H1 (cell line): ENCODE results near the gene CNTD1. TPM values are rescaled to one million over a fixed set of nuclear protein-coding genes. Genes with fewer than 3 reads are reported as not detected.

ENCODE experiments used
- CTCF ChIA-PET: fragments of 300-600 bp; sonication (Branson Sonifier 250); formaldehyde crosslinking; loops from one replicate; lab custom pipeline; 2021; ENCODE audit not compliant: partially characterized antibody; lab: Charles Lee
- POLR2A ChIA-PET: fragments of 300-600 bp; sonication (Branson Sonifier 250); formaldehyde crosslinking; loops from one replicate; lab custom pipeline; 2021; ENCODE audit warnings: inconsistent platforms; ENCODE audit not compliant: partially characterized antibody; lab: Charles Lee
- DNase-seq, 2 experiments: peaks; one replicate each; pipeline versions ENCODE4 v3.0.0 to v3.0.0-alpha.2; 2010 to 2022; ENCODE audit warnings: low spot score in 2 of 2, low read depth in 1 of 2, mixed read lengths in 1 of 2
- FAIRE-seq: peaks from 2 replicates; lab custom pipeline; 2011; peaks lifted over from hg19 to GRCh38; lab: Jason Lieb, UNC
- H2AFZ ChIP-seq: 2 replicates; pipeline ENCODE4 v1.8.1; 2012; ENCODE audit warnings: low read length, inconsistent platforms
- H2AK5ac ChIP-seq: 2 replicates; pipeline ENCODE4 v1.6.1; 2013; ENCODE audit warnings: low read depth, low read length
- H2BK120ac ChIP-seq: replicated peaks from 2 replicates; pipeline ENCODE3; 2013; ENCODE audit warnings: low read depth, low read length, inconsistent platforms
- H2BK12ac ChIP-seq: 2 replicates; pipeline ENCODE4 v1.6.1; 2013; ENCODE audit warnings: low read depth, low read length
- H2BK15ac ChIP-seq: 2 replicates; pipeline ENCODE4 v1.6.1; 2013; ENCODE audit warnings: low read length
- H2BK20ac ChIP-seq: 2 replicates; pipeline ENCODE4 v1.6.1; 2013; ENCODE audit warnings: low read length
- H2BK5ac ChIP-seq: 2 replicates; pipeline ENCODE4 v1.6.1; 2013; ENCODE audit warnings: low read depth, low read length
- H3K14ac ChIP-seq: 2 replicates; pipeline ENCODE4 v1.6.1; 2013; ENCODE audit warnings: inconsistent platforms; ENCODE audit not compliant: insufficient read length
- H3K18ac ChIP-seq: 2 replicates; pipeline ENCODE4 v1.6.1; 2013; ENCODE audit warnings: low read length; ENCODE audit errors: extremely low read depth
- H3K23ac ChIP-seq: 2 replicates; pipeline ENCODE4 v1.6.1; 2013; ENCODE audit warnings: inconsistent platforms; ENCODE audit not compliant: insufficient read length
- H3K23me2 ChIP-seq: 2 replicates; pipeline ENCODE4 v1.6.1; 2013; ENCODE audit warnings: low read depth, low read length
- H3K27ac ChIP-seq: 2 replicates; pipeline ENCODE4 v1.6.1; 2011; ENCODE audit warnings: low read depth, low read length, inconsistent platforms
- H3K27me3 ChIP-seq, 4 experiments: replicated peaks in 1 of 4; 1 replicate in 1 of 4; 2 replicates in 3 of 4; pipeline versions ENCODE4 v1.6.1 to v1.8.1; 2011 to 2013; ENCODE audit warnings: low read length in 3 of 4, mild to moderate bottlenecking in 3 of 4, inconsistent platforms in 2 of 4, mixed read lengths in 2 of 4, moderate library complexity in 1 of 4; ENCODE audit not compliant: control insufficient read depth in 3 of 4, insufficient read depth in 3 of 4; ENCODE audit errors: extremely low read depth in 1 of 4
- H3K36me3 ChIP-seq, 4 experiments: 2 replicates each; pipeline versions ENCODE4 v1.6.1 to v1.8.1; 2011 to 2013; ENCODE audit warnings: mild to moderate bottlenecking in 4 of 4, low read length in 3 of 4, moderate library complexity in 2 of 4, control low read depth in 1 of 4, inconsistent platforms in 1 of 4; ENCODE audit not compliant: insufficient read depth in 4 of 4, control insufficient read depth in 2 of 4
- H3K4ac ChIP-seq: replicated peaks from 2 replicates; pipeline ENCODE3; 2013; ENCODE audit warnings: low read length, low read depth, mixed read lengths, inconsistent platforms; ENCODE audit not compliant: insufficient read length
- H3K4me1 ChIP-seq, 4 experiments: replicated peaks in 1 of 4; 1 replicate in 1 of 4; 2 replicates in 3 of 4; pipeline versions ENCODE4 v1.6.1 to v1.8.1; 2011 to 2013; ENCODE audit warnings: low read length in 3 of 4, inconsistent platforms in 2 of 4, mixed read lengths in 1 of 4; ENCODE audit not compliant: insufficient read depth in 4 of 4, control insufficient read depth in 3 of 4
- H3K4me2 ChIP-seq, 2 experiments: 2 replicates each; pipeline versions ENCODE4 v1.6.1 to v1.8.1; 2011 to 2013; ENCODE audit warnings: low read depth in 2 of 2, low read length in 2 of 2, control low read depth in 1 of 2, inconsistent platforms in 1 of 2, mild to moderate bottlenecking in 1 of 2; ENCODE audit not compliant: insufficient read depth in 1 of 2
- H3K4me3 ChIP-seq, 4 experiments: fragments of 200-600, 300-600 bp in 1 of 4; sonication (generic), shearing (Covaris generic), sonication (Bioruptor Twin) in 1 of 4; 2 replicates each; pipeline versions ENCODE4 v1.5.1 to v1.8.1; 2011 to 2016; ENCODE audit warnings: low read length in 4 of 4, low read depth in 3 of 4, control low read depth in 2 of 4, inconsistent platforms in 2 of 4, mild to moderate bottlenecking in 2 of 4, mixed read lengths in 1 of 4, moderate library complexity in 1 of 4; ENCODE audit not compliant: insufficient read depth in 2 of 4; ENCODE audit errors: extremely low read depth in 1 of 4
- H3K56ac ChIP-seq: replicated peaks from 2 replicates; pipeline ENCODE3; 2013; ENCODE audit warnings: low read depth, mild to moderate bottlenecking, mixed read lengths, low read length, inconsistent platforms; ENCODE audit not compliant: insufficient read length
- H3K79me1 ChIP-seq: 2 replicates; pipeline ENCODE4 v1.6.1; 2013; ENCODE audit warnings: low read depth, low read length, control low read depth
- H3K79me2 ChIP-seq, 2 experiments: 2 replicates each; pipeline versions ENCODE4 v1.6.1 to v1.8.1; 2012 to 2013; ENCODE audit warnings: low read length in 2 of 2, mild to moderate bottlenecking in 2 of 2, inconsistent platforms in 1 of 2; ENCODE audit not compliant: insufficient read depth in 2 of 2, control insufficient read depth in 1 of 2
- H3K9ac ChIP-seq, 4 experiments: replicated peaks in 1 of 4; 1 replicate in 1 of 4; 2 replicates in 3 of 4; pipeline versions ENCODE4 v1.6.1 to v1.8.1; 2011 to 2013; ENCODE audit warnings: low read depth in 3 of 4, low read length in 3 of 4, control low read depth in 2 of 4, mild to moderate bottlenecking in 2 of 4, moderate library complexity in 2 of 4, inconsistent platforms in 1 of 4; ENCODE audit errors: extremely low read depth in 1 of 4
- H3K9me3 ChIP-seq, 2 experiments: 2 replicates each; pipeline versions ENCODE4 v1.6.1 to v1.8.1; 2012 to 2013; ENCODE audit warnings: mild to moderate bottlenecking in 2 of 2, moderate library complexity in 2 of 2, control low read depth in 1 of 2, inconsistent platforms in 1 of 2, low read depth in 1 of 2, low read length in 1 of 2, mixed read lengths in 1 of 2; ENCODE audit not compliant: insufficient read depth in 2 of 2
- H4K20me1 ChIP-seq, 2 experiments: replicated peaks in 1 of 2; 2 replicates each; pipeline versions ENCODE3 to v1.8.1; 2011 to 2013; ENCODE audit warnings: inconsistent platforms in 2 of 2, low read length in 2 of 2, mild to moderate bottlenecking in 1 of 2; ENCODE audit not compliant: insufficient read depth in 2 of 2, control insufficient read depth in 1 of 2
- H4K5ac ChIP-seq: 2 replicates; pipeline ENCODE4 v1.6.1; 2013; ENCODE audit warnings: low read length, low read depth, mixed read lengths, inconsistent platforms; ENCODE audit not compliant: insufficient read length
- H4K8ac ChIP-seq: 2 replicates; pipeline ENCODE4 v1.8.0; 2013; ENCODE audit warnings: mild to moderate bottlenecking, moderate library complexity, low read length, inconsistent platforms; ENCODE audit not compliant: insufficient read depth; ENCODE audit errors: extremely low read depth
- H4K91ac ChIP-seq: replicated peaks from 2 replicates; pipeline ENCODE3; 2013; ENCODE audit warnings: low read length, mixed read lengths, inconsistent platforms; ENCODE audit not compliant: insufficient read length
- CEBPB ChIP-seq: IDR thresholded peaks from 2 replicates; pipeline ENCODE4 v1.6.1; 2012; ENCODE audit warnings: low read depth, low read length
- CHD1 ChIP-seq: IDR thresholded peaks from 2 replicates; pipeline ENCODE4 v1.6.1; 2012; ENCODE audit warnings: low read depth, low read length, improper control_type of control experiment
- GTF2F1 ChIP-seq: IDR thresholded peaks from 2 replicates; pipeline ENCODE4 v1.6.1; 2012; ENCODE audit warnings: low read depth, low read length, improper control_type of control experiment, borderline replicate concordance
- RXRA ChIP-seq: IDR thresholded peaks from 2 replicates; pipeline ENCODE4 v1.6.1; 2011; ENCODE audit warnings: low read depth, mild to moderate bottlenecking, low read length, moderate library complexity; ENCODE audit not compliant: insufficient read depth
- WGBS, 2 experiments: shearing (Covaris generic) in 1 of 2; methylation state at CpG; one replicate each; pipeline versions ENCODE4 v1.1.6 to v1.1.7; 2013 to 2015; ENCODE audit warnings: low lambda C conversion rate in 2 of 2, mixed read lengths in 2 of 2, inconsistent platforms in 1 of 2, low coverage in 1 of 2, missing lambda C conversion rate in 1 of 2; ENCODE audit not compliant: insufficient replicate concordance in 2 of 2, insufficient coverage in 1 of 2, insufficient read length in 1 of 2; ENCODE audit errors: extremely low coverage in 1 of 2, missing lambda C conversion rate in 1 of 2; 5-methylcytosine and 5-hydroxymethylcytosine counted together
- polyA plus RNA-seq, 7 experiments: library from polyadenylated mRNA; depleted of rRNA in 3 of 7; stranded (reverse) in 5 of 7; unstranded in 2 of 7; fragments of >200 nt in 5 of 7; fragments of 200-250 nt in 2 of 7; gene quantifications; 1 replicate in 5 of 7; 2 replicates in 1 of 7; 4 replicates in 1 of 7; pipeline versions ENCODE4 v1.2.1 to v1.2.3, GENCODE V29; 2011 to 2013; ENCODE audit warnings: missing spikeins in 2 of 7, mixed read lengths in 2 of 7
- total RNA-seq: library from RNA; stranded (reverse); fragmentation: NEBNext Ultra II Directional; extraction: Animal tissue kit (Norgen Biotek cat#: 25700); gene quantifications from 2 replicates; pipeline ENCODE4 v1.2.1, GENCODE V29; 2021
- TF ChIP-seq, protein P1 (sequence below), 3 experiments: IDR thresholded peaks; 1 replicate in 2 of 3; 2 replicates in 1 of 3; pipeline versions ENCODE4 v1.5.1 to v1.6.1; 2011; ENCODE audit warnings: low read length in 3 of 3, mild to moderate bottlenecking in 3 of 3, inconsistent platforms in 2 of 3, low read depth in 1 of 3, moderate library complexity in 1 of 3; ENCODE audit not compliant: insufficient read depth in 1 of 3; ENCODE audit errors: control extremely low read depth in 1 of 3

The CNTD1 gene
- total and polyA plus RNA-seq, 2 of the 8 experiments (the other 6 are each of a cell fraction or from before 2014, with no cell fraction given): not detected

DNA sequence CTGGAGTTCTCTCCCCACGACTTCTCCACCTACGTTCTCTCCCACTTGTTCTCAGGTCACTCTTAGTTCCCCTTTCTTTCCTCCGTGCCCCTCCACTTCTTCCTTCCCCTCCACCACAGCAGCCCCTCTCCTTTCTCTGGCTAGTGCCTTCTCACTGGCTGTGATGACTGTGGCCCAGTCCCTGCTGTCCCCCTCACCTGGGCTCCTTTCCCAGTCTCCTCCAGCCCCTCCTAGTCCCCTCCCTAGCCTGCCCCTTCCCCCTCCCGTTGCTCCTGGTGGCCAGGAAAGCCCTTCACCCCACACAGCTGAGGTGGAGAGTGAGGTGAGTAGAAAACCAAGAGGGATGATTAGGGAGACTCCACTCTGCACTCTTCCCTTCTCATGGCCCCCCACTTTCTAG, 3.6 kb upstream of the CNTD1 start:
- peaks cover 0 to 2% of the 10 kb centered on the region in 2 experiments for H4K20me1 ChIP-seq
- H3K79me1 ChIP-seq: no peaks in the 10 kb centered on the region; the same call in 1 of the 2 replicates
- no peak overlapping the region for H2AK5ac ChIP-seq
- H4K91ac ChIP-seq: no peak overlapping the region
- peaks cover 5 to 8% of the 10 kb centered on the region in 2 experiments; a peak in 3 of 4 replicates for H3K9me3 ChIP-seq
- DNase-seq (no peak), FAIRE-seq (no peak)
- no peak overlapping the region for H4K8ac ChIP-seq
- H3K4me3 ChIP-seq: no peak overlapping the region
- H3K23ac ChIP-seq: no peak overlapping the region
- no peak overlapping the region for H3K4me2 ChIP-seq
- no peak overlapping the region for H3K9ac ChIP-seq
- no peak overlapping the region for H3K56ac ChIP-seq
- ChIA-PET POLR2A (interaction anchor here (1.1 to 1.6 kb wide), 5 partner anchors 9 to 22 kb away, joined by 3 read pairs; partner anchors contain the start of gene VPS25), CTCF (interaction anchor here (1.0 to 1.6 kb wide), 3 partner anchors 10 to 515 kb away, joined by 3 to 4 read pairs (median 3); no protein-coding TSS in a partner anchor)
- no peak overlapping the region for H2AFZ ChIP-seq
- H3K4me1 ChIP-seq: peaks cover 3 to 5% (median 4%) of the 10 kb centered on the region in 4 experiments; a peak in 6 of 7 replicates
- 83% methylated on average over 3 of the region's 4 CpGs; no CpG with 5 or more reads in 1 of the 2 experiments for WGBS, 2 experiments
- H3K14ac ChIP-seq: no peak overlapping the region
- no peak overlapping the region for H2BK12ac ChIP-seq
- H2BK15ac ChIP-seq: no peak overlapping the region
- H3K79me2 ChIP-seq: peaks cover 0 to 6% of the 10 kb centered on the region in 2 experiments; a peak in 2 of 4 replicates
- no peaks in the 10 kb centered on the region for H3K23me2 ChIP-seq
- no peak overlapping the region for H4K5ac ChIP-seq
- H3K18ac ChIP-seq: no peak overlapping the region
- TF ChIP-seq RXRA (no peak), CEBPB (no peak), GTF2F1 (no peak), CHD1 (no peak)
- TF ChIP-seq, protein P1, sequence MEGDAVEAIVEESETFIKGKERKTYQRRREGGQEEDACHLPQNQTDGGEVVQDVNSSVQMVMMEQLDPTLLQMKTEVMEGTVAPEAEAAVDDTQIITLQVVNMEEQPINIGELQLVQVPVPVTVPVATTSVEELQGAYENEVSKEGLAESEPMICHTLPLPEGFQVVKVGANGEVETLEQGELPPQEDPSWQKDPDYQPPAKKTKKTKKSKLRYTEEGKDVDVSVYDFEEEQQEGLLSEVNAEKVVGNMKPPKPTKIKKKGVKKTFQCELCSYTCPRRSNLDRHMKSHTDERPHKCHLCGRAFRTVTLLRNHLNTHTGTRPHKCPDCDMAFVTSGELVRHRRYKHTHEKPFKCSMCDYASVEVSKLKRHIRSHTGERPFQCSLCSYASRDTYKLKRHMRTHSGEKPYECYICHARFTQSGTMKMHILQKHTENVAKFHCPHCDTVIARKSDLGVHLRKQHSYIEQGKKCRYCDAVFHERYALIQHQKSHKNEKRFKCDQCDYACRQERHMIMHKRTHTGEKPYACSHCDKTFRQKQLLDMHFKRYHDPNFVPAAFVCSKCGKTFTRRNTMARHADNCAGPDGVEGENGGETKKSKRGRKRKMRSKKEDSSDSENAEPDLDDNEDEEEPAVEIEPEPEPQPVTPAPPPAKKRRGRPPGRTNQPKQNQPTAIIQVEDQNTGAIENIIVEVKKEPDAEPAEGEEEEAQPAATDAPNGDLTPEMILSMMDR (IDR thresholded peaks at IDR 0.05; ENCODE audit: control extremely low read depth in 1 of 3, insufficient read depth in 1 of 3, low read depth in 1 of 3, low read length in 3 of 3): no peak
- no peak overlapping the region for H3K27ac ChIP-seq
- no peak overlapping the region for H2BK120ac ChIP-seq
- H2BK5ac ChIP-seq: no peak overlapping the region
- no peaks in the 10 kb centered on the region for H3K36me3 ChIP-seq
- peaks cover 0 to 12% (median 7%) of the 10 kb centered on the region in 4 experiments; a peak in 6 of 7 replicates for H3K27me3 ChIP-seq
- H3K4ac ChIP-seq: no peak overlapping the region
- H2BK20ac ChIP-seq: no peak overlapping the region
